HL-60 (cell line): ENCODE data around the gene UGT2A3.

Source experiments
- CTCF ChIP-seq: IDR thresholded peaks from one replicate; pipeline ENCODE4 v1.5.1; 2011; ENCODE audit warnings: low read length, control low read depth, inconsistent platforms; ENCODE audit not compliant: insufficient read depth
- REST ChIP-seq: IDR thresholded peaks from 2 replicates; pipeline ENCODE4 v1.6.1; 2012; ENCODE audit warnings: low read depth; ENCODE audit not compliant: insufficient replicate concordance

GRCh38 chr4:68905939-68906779, 45.4 kb downstream of the UGT2A3 start:
- TF ChIP-seq CTCF (no peak), REST (no peak)
